ENCODE data around the gene ARHGEF1.

ARHGEF1 gene

GRCh38 chr19:41956621-41957020 is 73.6 kb downstream of the ARHGEF1 start:
- DNase-seq (ENCODE audit: low read depth): no peak

All from HS-27A (cell line).